SK-N-MC (cell line): Measurements from ENCODE around the gene COBL.

ENCODE experiments used
- EZH2 ChIP-seq: fragments of 200-600 bp; sonication (generic); IDR thresholded peaks from one replicate; pipeline ENCODE4 v1.6.1; 2017; ENCODE audit warnings: antibody characterized with exemption
- FOXP2 ChIP-seq: optimal IDR thresholded peaks from 2 replicates; pipeline ENCODE3; 2011; ENCODE audit warnings: mild to moderate bottlenecking, moderate library complexity; ENCODE audit not compliant: insufficient read depth; ENCODE audit errors: extremely low read length, control extremely low read depth
- POLR2AphosphoS5 ChIP-seq: IDR thresholded peaks from 2 replicates; pipeline ENCODE4 v1.6.1; 2012; ENCODE audit warnings: mild to moderate bottlenecking, low read depth, low read length, borderline replicate concordance

DNA sequence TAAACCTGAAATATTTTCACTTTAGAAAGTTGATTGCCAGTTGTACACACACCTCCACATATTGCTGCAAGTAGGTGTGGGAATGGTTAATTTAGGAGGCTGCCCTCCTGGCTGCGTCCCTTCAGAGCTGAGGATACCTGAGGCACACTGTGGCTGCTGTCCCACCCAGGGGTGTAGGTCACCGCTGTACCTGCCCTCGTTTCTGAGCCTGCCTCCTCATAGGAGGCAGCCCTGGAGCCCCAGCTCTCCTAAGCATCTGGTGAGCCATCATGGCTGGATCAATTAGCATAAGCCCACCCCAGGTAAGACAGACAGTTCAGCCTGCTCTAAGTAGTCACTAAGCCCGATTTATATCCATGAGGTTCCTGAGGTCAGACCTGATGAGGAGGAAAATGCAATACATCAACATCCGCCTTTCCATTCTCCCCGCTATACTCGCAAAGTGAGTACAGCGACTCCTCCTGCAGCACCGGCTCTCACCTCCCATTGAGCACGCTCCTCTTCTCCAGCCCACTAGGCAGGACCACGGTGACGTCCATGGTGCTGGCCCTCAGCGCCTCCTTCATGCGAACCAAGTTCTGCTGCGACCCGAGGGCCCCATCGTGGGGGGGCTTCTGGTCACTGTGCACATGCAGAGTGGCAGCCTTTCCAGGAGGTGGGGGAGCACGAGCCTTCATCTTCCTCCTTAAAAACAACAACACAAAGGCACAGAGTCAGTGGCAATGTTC, 97.2 kb downstream of the COBL start:
- TF ChIP-seq POLR2AphosphoS5 = no peak
- no peak for TF ChIP-seq EZH2
- TF ChIP-seq FOXP2 = no peak
